GM12878 (cell line): ENCODE data around the gene ABCB9. TPM values are rescaled to one million over a fixed set of nuclear protein-coding genes. Genes with fewer than 3 reads are reported as not detected.

Experiments used
- ATAC-seq: fragments of 200-7000 bp; cut with Tn5 transposase; 3 replicates; pipeline ENCODE4 v1.9.1; 2020; ENCODE audit warnings: mild to moderate bottlenecking, moderate library complexity
- BruUV-seq: library from RNA; stranded (reverse); fragments of 400-500 nt; replicated peaks from 2 replicates; lab custom pipeline; 2021; lab: Mats Ljungman, UMichigan
- CTCF ChIA-PET: fragments of 300-600 bp; sonication (Branson Sonifier 250); formaldehyde crosslinking; extraction: SDS; loops from one replicate; lab custom pipeline; 2021; ENCODE audit warnings: inconsistent platforms; lab: Yijun Ruan, JAX
- POLR2A ChIA-PET: fragments of 350-600 bp; formaldehyde crosslinking; extraction: SDS; loops from one replicate; lab custom pipeline; 2021; ENCODE audit warnings: inconsistent platforms; lab: Charles Lee
- RAD21 ChIA-PET: fragments of 300-600 bp; sonication (Branson Sonifier 250); formaldehyde crosslinking; loops from one replicate; lab custom pipeline; 2023; ENCODE audit warnings: antibody characterized with exemption; ENCODE audit not compliant: unreplicated experiment; lab: Charles Lee
- SMC1A ChIA-PET: fragments of 300-600 bp; sonication (Branson Sonifier 250); formaldehyde crosslinking; loops from one replicate; lab custom pipeline; 2023; ENCODE audit not compliant: unreplicated experiment, uncharacterized antibody; lab: Charles Lee
- DNase-seq: peaks from one replicate; pipeline ENCODE4 v3.0.0-alpha.2; 2011; ENCODE audit warnings: low read depth, low spot score
- FAIRE-seq: peaks from 3 replicates; lab custom pipeline; 2011; peaks lifted over from hg19 to GRCh38; lab: Jason Lieb, UNC
- H2AFZ ChIP-seq: 2 replicates; pipeline ENCODE4 v1.6.0; 2011; ENCODE audit warnings: low read depth, low read length, control low read depth; ENCODE audit not compliant: control insufficient read depth
- H3K27ac ChIP-seq: 2 replicates; pipeline ENCODE4 v1.5.1; 2011; ENCODE audit warnings: control low read depth; ENCODE audit not compliant: control insufficient read depth, insufficient read depth
- H3K27me3 ChIP-seq, 2 experiments: replicated peaks in 1 of 2; 2 replicates each; pipeline versions ENCODE4 v1.6.0 to v1.6.1; 2011; ENCODE audit warnings: low read length in 1 of 2; ENCODE audit not compliant: control insufficient read depth in 2 of 2, insufficient read depth in 2 of 2
- H3K36me3 ChIP-seq, 2 experiments: 2 replicates each; pipeline ENCODE4 v1.5.1; 2011; ENCODE audit warnings: low read length in 1 of 2; ENCODE audit not compliant: control insufficient read depth in 2 of 2, insufficient read depth in 2 of 2
- H3K4me1 ChIP-seq: 2 replicates; pipeline ENCODE4 v1.6.1; 2011; ENCODE audit warnings: mild to moderate bottlenecking, low read length, moderate library complexity, mixed read lengths; ENCODE audit not compliant: control insufficient read depth, insufficient read depth
- H3K4me2 ChIP-seq: 2 replicates; pipeline ENCODE4 v1.6.0; 2011; ENCODE audit warnings: control low read depth; ENCODE audit not compliant: control insufficient read depth, insufficient read depth
- H3K4me3 ChIP-seq: fragments of 200-600 bp; sonication (generic); 2 replicates; pipeline ENCODE4 v1.5.1; 2016
- H3K79me2 ChIP-seq: 2 replicates; pipeline ENCODE4 v1.6.0; 2011; ENCODE audit warnings: low read length; ENCODE audit not compliant: control insufficient read depth, insufficient read depth
- H3K9ac ChIP-seq: 2 replicates; pipeline ENCODE4 v1.8.0; 2011; ENCODE audit warnings: low read length, control low read depth, mixed read lengths; ENCODE audit not compliant: control insufficient read depth, insufficient read depth
- H3K9me3 ChIP-seq: replicated peaks from 3 replicates; pipeline ENCODE4 v1.5.1; 2011; ENCODE audit warnings: mild to moderate bottlenecking, low read length; ENCODE audit not compliant: control insufficient read depth, insufficient read depth
- H4K20me1 ChIP-seq: 2 replicates; pipeline ENCODE4 v1.6.0; 2011; ENCODE audit not compliant: control insufficient read depth, insufficient read depth
- JUNB ChIP-seq: IDR thresholded peaks from 2 replicates; pipeline ENCODE4 v1.6.1; 2016; ENCODE audit warnings: antibody characterized with exemption, mild to moderate bottlenecking
- POLR2A ChIP-seq: IDR thresholded peaks from 2 replicates; pipeline ENCODE4 v1.6.1; 2011; ENCODE audit warnings: low read depth, mild to moderate bottlenecking, low read length
- SRF ChIP-seq, 2 experiments: IDR thresholded peaks; 2 replicates each; pipeline ENCODE4 v1.6.1; 2011; ENCODE audit warnings: low read depth in 2 of 2, low read length in 2 of 2, mild to moderate bottlenecking in 1 of 2, moderate library complexity in 1 of 2
- ZBTB11 ChIP-seq: fragments of 450-650 bp; formaldehyde crosslinking; IDR thresholded peaks from 2 replicates; pipeline ENCODE4 v1.5.0; 2022; ENCODE audit warnings: mild to moderate bottlenecking, missing genetic modification characterization
- WGBS: methylation state at CpG from one replicate; pipeline ENCODE4 v1.1.6; 2016; ENCODE audit warnings: low lambda C conversion rate; ENCODE audit not compliant: insufficient replicate concordance, insufficient coverage; ENCODE audit errors: missing lambda C conversion rate; 5-methylcytosine and 5-hydroxymethylcytosine counted together
- in situ Hi-C: fragments of 300-500 bp; cut with MboI; formaldehyde crosslinking; loops from 9 replicates; pipeline ENCODE4 v1.14.3; 2018; ENCODE audit warnings: mixed read lengths
- intact Hi-C: fragments of 100-400 bp; cut with micrococcal nuclease; formaldehyde crosslinking; loops from one replicate; pipeline ENCODE4 v1.14.2; 2022; ENCODE audit not compliant: unreplicated experiment
- polyA plus RNA-seq, 11 experiments: library from polyadenylated mRNA; depleted of rRNA in 4 of 11; unstranded in 6 of 11; stranded (reverse) in 5 of 11; fragments of >200 nt; fragmentation: Nextera tagmentation in 4 of 11; fragmentation: Illumina TruSeq in 1 of 11; extraction: Ambion mirVana in 4 of 11; extraction: Trizol in 1 of 11; gene quantifications; 1 replicate in 1 of 11; 2 replicates in 10 of 11; pipeline versions ENCODE4 v1.2.1 to v1.2.3, GENCODE V29; 2011 to 2016; ENCODE audit warnings: inconsistent platforms in 2 of 11, missing spikeins in 2 of 11, low read depth in 1 of 11
- total RNA-seq, 4 experiments: library from RNA; depleted of rRNA in 3 of 4; stranded (reverse); fragments of >200 nt in 3 of 4; fragmentation: Illumina TruSeq in 1 of 4; extraction: Trizol in 1 of 4; gene quantifications; 2 replicates each; pipeline versions ENCODE4 v1.2.1 to v1.2.3, GENCODE V29; 2013 to 2021

The ABCB9 gene
- total and polyA plus RNA-seq, 10 of the 15 experiments (the other 5 are each of a cell fraction or from before 2014, with no cell fraction given), result 0.37 to 4.9 (median 3.1) TPM

GRCh38 chr12:122983789-122984515, 17.7 kb upstream of the ABCB9 start:
- Histone ChIP-seq H3K27ac (no peak overlapping the region), H3K36me3 (peaks cover 0 to 3% of the 10 kb centered on the region in 2 experiments; a peak in 2 of 4 replicates), H3K4me2 (no peak overlapping the region; the same call in 1 of the 2 replicates), H4K20me1 (no peaks in the 10 kb centered on the region), H3K27me3 (no peaks in the 10 kb centered on the region), H3K9me3 (no peaks in the 10 kb centered on the region), H2AFZ (no peak overlapping the region), H3K9ac (no peak overlapping the region), H3K4me3 (no peak overlapping the region), H3K79me2 (peaks cover 21% of the 10 kb centered on the region), H3K4me1 (peaks cover 18% of the 10 kb centered on the region)
- 0 out of 2 replicates have a peak, but pooled peaks have one; percentile 14 for TF ChIP-seq POLR2A
- no peak for TF ChIP-seq SRF (IDR thresholded peaks at IDR 0.05; ENCODE audit: low read depth in 2 of 2, low read length in 2 of 2)
- TF ChIP-seq JUNB, result no peak
- TF ChIP-seq ZBTB11, result no peak
- POLR2A ChIA-PET, result interaction anchor here (1.0 kb wide), 2 partner anchors 10 to 239 kb away, joined by 3 to 4 read pairs; no protein-coding TSS in a partner anchor
- BruUV-seq, result no TSS peak
- intact Hi-C loops (no loop called here), in situ Hi-C loops (no loop called here)
- DNase-seq, result no peak
- FAIRE-seq, result no peak
- SMC1A ChIA-PET, result no interaction called here
- RAD21 ChIA-PET, result no interaction called here
- CTCF ChIA-PET, result no interaction called here
- ATAC-seq, result no peak
- WGBS, result 46% methylated on average over 8 of the region's 9 CpGs
